HL-60/S4 (cell line): ENCODE measurements around the gene DYNC1H1.
"Not testable (repeated sequence)": the region's sequence is repeated elsewhere in the genome, so short reads cannot be mapped to it uniquely, and the experiment has no call there.

Source experiments
- in situ Hi-C: fragments of 300-500 bp; cut with MboI; formaldehyde crosslinking; loops from 2 replicates; pipeline ENCODE4 v1.14.3; 2022; ENCODE audit warnings: low sequenced_read_pairs

Gene DYNC1H1

DNA sequence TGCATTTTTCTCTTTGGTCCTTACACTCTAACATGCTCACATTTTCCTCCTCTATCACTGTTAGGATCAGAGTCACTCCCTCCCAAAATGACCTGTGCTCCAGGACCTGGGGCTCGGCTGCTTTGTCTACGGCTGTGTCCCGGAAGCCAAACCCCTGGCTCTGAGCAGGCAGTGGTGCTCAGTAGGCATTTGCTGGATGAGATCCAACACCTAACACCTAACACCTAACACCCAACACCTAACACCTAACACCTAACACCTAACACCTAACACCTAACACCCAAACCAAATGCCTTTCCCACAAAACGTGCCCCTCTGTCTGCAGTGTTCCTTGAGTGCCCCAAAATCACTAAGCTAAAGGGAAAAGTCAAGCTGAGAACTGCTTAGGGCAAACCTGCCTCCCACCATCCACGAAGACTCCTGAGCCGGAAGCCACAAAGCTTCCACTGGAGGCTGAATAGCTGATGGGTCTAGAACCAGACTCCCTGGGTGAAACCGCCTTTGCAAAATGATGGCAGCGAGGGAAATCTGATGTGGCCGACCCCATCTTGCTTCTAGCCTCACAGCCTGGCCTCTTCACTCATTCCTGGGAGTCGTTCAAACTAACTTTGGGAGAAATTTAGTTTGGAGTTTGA is 93.2 kb downstream of the DYNC1H1 start:
- in situ Hi-C loops = no loop called here

DNA sequence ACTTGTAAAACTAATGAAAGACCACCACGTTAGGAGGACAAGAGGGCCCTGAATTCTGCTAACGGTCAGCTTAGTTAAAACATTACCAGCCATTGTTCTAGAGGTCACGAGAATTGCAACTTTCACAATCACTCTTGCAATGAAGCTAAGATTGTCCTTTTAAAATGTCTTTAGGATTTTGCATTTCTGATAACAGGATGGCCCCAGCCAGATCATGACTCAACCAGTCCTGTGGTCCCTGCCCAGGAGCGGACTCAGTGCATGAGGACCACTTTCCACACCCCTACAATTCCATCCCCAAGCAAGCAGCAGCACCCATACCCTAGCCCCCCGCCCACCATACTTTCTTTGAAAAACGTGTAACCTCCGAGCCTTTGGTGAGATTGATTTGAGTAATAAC is 93.8 kb downstream of the DYNC1H1 start:
- in situ Hi-C loops = no loop called here

DNA sequence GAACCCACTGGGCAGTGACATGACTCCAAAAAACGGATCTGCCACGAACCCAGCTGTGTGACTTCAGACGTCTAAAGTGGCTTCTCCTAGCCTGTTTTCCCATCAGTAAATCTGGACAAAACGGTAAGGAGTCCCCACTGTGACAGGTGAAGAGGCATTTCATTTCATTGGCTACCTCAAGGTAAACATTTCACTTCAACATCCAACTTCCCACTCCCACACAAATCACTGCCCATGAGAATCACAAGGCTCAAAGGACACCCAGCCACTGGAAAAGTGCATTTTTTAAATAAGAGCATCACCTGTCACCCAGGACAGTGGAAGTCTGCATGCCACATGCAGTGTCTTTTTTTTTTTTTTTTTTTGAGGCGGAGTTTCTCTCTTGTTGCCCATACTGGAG is 94.6 kb downstream of the DYNC1H1 start:
- in situ Hi-C loops = no loop called here

DNA sequence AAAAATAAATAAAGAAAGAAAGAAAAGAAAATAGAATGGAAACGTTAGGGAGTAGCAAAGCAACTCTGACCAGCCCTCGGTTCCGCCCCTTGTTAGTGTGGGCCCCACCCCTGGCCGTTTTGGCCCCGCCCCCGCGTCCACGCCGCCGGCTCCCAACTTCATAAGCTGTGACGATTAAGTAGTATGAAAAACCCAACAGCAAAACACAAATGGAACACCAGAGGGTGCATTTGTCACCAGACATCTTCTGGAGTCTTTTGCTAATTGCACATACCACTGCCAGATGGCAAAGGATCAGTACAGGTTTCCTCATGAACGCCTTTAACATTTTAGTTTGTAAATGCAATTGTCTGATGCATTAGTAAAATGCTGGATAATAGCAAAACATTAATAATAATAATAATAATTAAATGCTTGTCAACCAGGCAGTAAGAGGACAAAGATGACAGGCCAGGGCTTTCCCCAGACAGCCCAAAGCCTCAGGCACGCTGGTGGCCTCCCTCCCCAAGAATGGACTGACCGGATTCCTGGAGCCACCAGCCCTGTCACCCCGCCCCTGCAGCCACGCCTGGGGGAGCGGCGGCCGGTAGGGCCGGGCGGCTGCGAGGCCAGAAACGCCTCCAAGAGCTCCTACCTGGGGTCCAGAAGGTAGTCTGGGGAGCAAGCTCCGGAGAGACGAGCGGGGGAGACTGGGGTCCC is 98.9 kb downstream of the DYNC1H1 start:
- in situ Hi-C loops = no loop called here

DNA sequence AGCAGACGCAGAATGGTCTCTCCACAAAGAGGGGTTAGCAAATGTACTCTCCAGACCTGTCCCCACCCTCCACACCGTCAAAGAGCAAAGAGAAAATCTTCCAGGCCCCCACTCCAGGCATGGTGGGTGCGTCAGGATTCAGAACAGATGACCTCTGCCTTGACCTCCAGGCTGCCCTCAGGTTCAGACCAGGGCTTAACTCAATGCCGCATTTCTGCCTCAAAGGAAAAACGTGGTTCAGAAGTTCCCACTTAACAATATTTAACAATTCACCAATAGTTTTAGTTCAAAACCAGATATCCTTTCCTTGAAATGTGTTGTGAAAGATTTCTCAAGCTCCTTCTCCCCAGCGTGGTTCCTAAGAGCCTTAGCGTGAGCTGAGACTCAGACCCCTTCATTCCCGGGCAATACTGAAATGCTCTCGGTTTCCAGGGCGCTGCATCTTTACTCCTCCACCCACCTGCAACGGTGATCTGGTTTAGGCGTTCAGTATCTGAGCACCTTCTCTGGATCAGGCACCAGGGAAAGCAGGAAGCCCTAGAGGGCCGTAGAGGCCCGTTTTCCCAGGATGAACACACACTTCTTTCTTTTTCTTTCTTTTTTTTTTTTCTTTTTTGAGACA is 99.5 kb downstream of the DYNC1H1 start:
- in situ Hi-C loops = no loop called here

DNA sequence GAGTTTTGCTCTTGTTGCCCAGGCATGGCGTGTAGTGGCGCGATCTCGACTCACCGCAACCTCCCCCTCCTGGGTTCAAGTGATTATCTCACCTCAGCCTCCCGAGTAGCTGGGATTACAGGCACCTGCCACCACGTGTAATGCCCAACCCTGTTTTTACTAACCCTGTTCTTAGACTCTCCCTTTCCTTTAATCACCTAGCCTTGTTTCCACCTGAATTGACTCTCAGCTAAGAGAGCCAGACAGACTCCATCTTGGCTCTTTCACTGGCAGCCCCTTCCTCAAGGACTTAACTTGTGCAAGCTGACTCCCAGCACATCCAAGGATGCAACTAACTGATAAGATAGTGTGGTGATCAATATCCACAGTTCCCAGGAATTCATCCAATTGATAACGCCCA is 100.2 kb downstream of the DYNC1H1 start:
- in situ Hi-C loops = not testable (repeated sequence)

DNA sequence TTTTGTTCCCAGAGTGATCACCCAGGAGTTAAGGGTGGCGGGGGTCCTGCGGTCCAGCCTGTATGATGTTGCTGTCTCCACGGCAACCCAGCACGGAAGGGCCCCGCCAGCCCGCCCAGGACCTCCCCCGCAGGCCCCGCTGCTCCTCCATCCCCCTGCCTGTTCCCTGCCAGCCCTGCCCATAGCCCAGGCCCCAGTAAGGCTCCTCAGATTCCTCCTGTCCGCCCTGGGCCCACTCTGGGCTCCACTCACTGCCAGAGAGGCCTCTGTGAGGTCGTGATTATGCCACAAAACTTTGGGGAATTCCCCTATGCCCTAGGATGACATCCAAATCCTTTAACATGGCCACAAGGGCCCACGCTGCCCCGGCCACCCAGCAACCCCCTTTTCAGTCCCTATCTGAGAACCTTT is 101.7 kb downstream of the DYNC1H1 start:
- in situ Hi-C loops = no loop called here

DNA sequence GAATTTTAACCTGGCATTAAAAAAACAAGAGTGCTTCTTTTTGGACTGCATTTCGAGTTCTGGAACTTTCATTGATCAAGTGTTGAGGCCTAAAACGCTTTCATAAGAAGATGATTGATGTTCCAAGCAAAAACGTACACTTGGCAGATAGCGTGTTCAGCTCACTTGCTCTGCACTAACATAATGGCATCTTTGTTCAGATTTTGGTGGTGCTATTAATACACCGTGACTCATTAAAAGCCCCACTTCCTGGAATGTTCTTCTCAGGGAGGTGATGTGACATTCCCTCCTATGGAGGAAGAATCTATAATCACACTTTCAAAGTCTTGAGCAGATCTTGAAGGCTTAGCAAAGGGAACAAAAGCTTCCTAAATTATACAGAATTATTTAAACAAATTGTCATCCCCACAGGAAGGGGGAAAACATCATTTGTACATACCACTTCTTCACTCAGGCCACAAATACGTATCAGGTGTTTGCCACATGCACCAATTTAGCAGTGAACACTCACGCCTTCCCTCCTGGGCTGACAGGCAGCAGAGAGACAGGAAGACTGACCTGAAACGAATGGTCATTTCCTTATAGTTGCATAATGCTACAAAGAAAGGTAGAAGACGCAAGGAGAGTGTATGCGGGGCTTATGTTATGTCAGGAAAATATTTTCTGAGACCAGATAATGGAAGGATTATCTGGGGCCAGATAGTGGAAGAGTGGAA is 107.1 kb downstream of the DYNC1H1 start:
- in situ Hi-C loops = no loop called here

DNA sequence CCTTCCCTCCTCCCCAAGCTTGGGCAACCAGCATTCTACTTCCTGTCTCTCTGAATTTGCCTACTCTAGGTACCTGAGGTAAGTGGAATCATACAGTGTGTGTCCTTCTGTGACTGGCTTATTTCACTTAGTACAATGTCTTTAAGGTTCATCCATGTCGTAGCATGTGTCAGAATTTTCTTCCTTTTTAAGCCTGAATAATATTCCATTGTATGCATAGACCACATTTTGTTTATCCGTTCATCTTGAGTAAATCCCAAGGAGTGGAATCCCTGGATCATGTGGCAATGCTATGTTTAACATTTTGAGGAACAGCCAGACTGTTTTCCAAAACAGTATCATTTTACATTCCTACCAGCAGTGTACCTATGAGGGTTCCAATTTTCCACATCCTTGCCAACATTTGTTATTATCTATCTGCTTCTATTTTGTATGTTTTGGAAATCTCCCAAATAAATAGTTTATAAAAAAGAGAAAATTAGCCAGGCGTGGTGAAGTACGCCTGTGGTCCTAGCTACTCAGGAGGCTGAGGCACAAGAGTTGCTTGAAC is 110.1 kb downstream of the DYNC1H1 start:
- in situ Hi-C loops = no loop called here

DNA sequence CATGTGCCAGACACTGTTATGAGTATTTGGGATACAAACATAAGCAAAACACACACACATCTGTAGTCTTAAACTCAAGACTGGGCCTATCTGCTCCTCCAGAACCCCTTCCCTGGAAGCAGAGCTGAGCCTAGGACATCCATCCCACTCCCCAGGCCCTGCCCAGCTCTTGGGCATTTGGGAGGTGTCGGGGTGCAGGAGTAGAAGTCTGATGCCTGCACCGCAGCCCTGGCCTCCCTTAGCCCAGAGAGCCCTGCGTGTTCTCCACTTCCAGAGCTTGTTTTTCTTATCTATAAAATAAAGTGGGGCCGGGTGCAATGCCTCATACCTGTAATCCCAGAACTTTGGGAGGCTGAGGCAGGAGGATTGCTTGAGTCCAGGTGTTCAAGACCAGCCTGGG is 110.8 kb downstream of the DYNC1H1 start:
- in situ Hi-C loops = no loop called here

DNA sequence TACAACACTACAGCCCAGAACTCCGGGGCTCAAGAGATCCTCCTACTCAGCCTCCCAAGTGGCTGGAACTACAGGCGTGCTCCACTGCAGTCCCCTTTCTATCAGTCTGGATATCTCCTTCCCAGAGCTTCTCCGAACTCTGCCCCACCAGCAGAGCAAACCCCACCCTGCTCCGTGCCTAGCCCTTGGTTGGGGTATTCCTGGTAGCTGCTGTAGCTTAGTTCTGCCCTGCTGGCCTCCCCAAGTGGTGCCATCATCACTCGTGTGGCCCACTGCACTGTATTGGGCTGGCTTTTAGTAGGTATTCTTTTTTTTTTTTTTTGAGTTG is 113.0 kb downstream of the DYNC1H1 start:
- in situ Hi-C loops = no loop called here

DNA sequence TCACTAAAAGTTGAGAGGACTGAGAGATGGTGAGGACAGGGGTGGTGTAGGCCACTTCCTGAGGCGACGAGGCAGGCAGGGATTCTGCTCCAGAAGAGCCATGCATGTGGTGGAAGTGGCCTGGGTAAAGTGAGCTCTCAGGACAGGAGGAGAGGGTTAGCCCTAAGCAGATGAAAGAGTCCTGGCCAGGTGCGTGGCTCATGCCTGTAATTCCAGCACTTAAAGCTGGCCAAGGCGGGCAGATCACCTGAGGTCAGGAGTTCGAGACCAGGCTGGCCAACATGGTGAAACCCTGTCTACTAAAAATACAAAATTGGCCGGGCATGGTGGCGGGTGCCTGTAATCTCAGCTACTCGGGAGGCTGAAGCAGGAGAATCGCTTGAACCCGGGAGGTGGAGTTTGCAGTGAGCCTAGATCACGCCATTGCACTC is 114.0 kb downstream of the DYNC1H1 start:
- in situ Hi-C loops = not testable (repeated sequence)

DNA sequence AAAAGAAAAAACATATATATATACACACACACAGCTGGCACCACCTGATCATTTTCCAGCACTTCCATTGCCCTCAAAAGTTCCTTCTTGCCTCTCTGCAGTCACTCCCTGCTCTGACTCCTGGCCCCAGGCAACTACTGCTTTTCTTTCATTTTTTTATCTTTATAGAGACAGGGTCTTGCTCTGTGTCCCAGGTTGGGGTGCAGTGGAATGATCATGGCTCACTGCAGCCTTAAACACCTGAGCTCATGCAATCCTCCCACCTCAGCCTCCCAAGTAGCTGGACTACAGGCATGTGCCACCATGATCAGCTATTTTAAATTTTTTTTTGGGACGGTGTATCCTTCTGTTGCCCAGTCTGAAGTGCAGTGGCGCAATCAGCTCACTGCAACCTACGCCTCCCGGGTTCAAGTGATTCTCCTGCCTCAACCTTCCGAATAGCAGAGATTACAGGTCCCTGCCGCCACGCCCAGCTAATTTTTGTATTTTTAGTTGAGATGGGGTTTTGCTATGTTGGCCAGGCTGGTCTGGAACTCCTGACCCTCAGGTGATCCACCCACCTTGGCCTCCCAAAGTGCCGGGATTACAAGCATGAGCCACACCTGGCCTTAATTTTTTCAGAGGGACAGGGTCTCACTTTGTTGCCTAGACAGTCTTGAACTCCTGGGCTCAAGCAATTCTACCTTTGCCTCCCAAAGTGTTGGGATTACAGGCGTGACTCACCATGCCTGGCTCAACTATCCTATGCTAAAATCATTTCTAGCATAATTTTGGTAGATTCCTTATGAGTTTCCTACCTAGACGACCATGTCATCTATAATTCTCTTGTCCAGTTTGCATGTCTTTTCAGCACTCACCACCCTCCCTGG is 114.7 kb downstream of the DYNC1H1 start:
- in situ Hi-C loops = no loop called here

DNA sequence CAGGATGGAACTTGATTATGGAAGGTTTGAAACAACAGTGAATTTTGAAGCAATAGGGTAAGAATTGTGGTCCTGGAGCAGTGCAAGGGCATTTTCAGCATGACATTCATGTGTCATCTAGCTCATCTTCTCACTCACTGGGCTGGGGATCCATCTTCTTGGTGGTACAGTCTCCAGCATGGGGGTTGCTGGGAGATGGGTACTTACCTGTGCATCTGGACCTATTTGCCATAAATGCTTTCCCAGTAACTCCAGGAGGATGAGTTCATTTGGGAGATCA is 115.3 kb downstream of the DYNC1H1 start:
- in situ Hi-C loops = no loop called here

DNA sequence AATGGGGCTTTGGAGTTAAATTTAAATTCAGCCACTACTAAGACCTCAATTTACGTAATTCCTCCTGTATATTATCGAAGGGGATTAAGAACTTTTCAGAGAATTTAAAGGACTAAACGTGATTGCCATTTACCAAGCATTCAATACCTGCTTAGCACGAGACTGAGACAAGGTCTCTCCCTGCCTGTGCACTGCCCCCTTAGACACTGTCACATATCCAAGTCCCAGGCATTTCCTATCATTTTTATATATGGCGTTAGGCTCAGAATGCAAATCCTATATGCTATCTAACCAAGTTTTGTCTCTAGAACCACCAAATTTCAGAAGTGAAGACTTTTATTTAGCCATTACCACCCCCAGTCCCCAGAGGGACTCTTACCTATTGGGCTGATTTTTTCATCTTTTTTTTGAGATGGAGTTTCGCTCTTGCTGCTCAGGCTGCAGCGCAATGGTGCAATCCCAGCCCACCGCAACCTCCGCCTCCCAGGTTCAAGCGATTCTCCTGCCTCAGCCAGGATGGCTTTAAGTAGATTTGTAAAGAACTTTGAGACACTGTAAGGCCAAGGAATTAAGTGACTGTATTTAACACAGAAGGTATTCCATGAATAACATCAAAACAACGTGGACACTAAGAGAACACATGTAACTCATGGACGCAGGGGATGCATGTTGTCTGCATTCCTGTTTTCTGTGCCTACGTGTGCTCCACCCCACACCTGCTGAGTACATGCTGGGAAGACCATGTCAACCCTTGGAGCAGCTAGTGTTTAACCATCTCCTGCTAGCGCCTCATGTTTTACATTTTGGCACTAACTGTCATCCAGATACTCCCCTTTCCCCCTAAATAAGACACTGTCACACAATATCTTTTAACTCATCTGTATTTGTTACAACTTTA is 116.1 kb downstream of the DYNC1H1 start:
- in situ Hi-C loops = no loop called here

DNA sequence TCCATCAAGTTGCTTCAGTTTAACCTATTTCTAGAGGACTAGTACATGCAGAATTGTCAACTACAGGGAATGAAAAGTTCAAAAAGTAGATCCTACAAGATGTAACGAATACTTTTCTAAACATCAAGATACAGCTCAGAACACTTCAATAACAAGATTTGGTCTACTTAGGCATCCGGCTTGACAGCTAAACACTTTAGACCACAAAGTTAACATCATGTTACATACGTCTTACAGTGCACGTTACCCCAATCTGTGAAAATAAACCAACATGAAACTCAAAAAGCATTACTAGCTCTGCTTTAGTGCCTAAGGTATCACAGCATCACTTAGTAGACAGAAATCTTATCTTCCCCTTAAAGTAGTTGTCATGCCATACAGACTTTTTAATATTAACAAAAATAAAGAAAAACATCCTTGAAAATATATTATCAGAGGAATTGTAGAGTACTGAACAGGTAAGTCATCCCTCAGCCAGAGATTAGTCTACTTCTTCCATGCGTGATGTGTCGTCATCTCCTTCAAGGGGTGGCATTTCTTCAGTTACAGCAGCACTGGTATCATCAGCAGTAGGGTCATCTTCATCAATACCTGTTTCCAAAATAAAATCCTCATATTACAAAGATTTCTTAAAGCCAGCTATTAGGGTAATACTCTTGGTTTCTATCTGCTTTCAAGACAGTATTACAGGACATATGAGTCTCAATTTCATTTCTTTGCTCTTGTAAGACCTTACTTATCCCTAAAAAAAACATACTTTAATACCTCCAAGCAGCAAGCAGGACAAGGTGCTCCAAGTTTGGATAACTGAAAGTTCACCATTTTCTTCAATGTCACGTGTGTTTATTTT is 117.1 kb downstream of the DYNC1H1 start:
- in situ Hi-C loops = no loop called here

DNA sequence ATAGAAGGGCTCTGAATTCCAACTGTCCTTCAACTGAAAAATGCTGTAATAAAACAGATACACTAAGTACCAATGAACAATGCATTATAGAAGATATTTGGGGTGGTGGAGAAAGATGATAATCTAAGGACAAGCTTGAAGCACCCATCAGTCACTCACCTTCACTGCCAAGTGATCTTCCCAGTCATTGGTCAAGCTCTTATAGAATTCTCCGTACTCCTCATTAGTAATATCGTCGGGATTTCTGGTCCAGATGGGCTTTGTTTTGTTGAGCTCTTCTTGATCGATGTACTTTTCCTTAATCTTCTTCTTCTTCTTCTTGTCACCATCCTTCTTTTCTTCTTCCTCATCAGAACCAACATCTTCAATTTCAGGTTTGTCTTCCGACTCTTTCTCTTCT is 120.1 kb downstream of the DYNC1H1 start:
- in situ Hi-C loops = not testable (repeated sequence)

DNA sequence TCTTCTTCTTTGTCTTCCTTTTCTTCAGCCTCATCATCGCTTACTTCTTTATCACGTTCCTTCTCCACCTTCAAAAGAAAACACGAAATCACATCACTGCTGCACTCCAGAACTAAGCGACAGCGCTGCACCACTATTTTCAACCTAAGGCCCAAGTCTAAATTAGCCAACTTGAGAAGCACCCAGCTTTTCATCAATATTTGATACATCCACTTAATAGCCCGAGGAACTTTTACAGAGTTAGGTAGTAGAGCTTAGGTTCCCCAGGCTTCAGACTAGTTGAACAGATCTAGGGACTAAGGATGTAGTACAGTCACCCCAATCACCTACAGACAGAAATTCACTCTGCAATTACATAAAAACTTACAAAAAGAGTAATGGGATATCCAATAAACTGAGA is 120.6 kb downstream of the DYNC1H1 start:
- in situ Hi-C loops = no loop called here

DNA sequence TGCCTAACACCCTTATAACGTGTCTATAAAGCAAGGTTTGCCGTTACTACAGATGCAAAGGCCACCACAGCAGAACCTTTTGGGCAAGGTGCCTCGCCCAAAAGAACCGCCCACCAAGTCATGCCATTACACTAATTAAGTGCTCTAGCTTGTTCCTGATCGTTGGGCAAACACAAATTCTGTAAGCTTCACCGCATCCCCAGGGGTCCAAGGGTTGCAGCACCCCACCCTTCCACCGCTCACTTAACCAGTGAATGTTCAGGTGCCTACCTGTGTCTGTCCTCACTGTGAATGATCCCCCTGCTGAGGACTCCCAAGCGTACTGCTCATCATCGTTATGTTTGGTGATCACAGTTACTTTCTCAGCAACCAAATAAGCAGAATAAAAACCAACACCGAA is 121.1 kb downstream of the DYNC1H1 start:
- in situ Hi-C loops = no loop called here
